AG04450 (cell line): ENCODE results near the gene SCGB1A1. TPM values are rescaled to one million over a fixed set of nuclear protein-coding genes. Genes with fewer than 3 reads are reported as not detected.

Source experiments
- CTCF ChIA-PET: fragments of 300-600, 350-600 bp; formaldehyde crosslinking; extraction: SDS; loops from one replicate; lab custom pipeline; 2022; ENCODE audit warnings: antibody characterized with exemption, inconsistent platforms; lab: Charles Lee
- POLR2A ChIA-PET: fragments of 350-600 bp; formaldehyde crosslinking; extraction: SDS; loops from one replicate; lab custom pipeline; 2021; ENCODE audit warnings: antibody characterized with exemption, inconsistent platforms; lab: Yijun Ruan, JAX
- DNase-seq: peaks from one replicate; pipeline ENCODE4 v3.0.0-alpha.2; 2011; ENCODE audit warnings: low read depth, low spot score
- H3K27ac ChIP-seq: one replicate; pipeline ENCODE4 v1.5.1; 2012; ENCODE audit warnings: low read depth, low read length, control low read depth
- H3K27me3 ChIP-seq: one replicate; pipeline ENCODE4 v1.6.0; 2012; ENCODE audit warnings: low read length; ENCODE audit not compliant: control insufficient read depth, insufficient read depth
- H3K4me3 ChIP-seq: 2 replicates; pipeline ENCODE4 v1.5.1; 2011; ENCODE audit warnings: mild to moderate bottlenecking, low read depth, low read length, control low read depth
- H3K9me3 ChIP-seq: 2 replicates; pipeline ENCODE4 v1.5.1; 2012; ENCODE audit warnings: low read length; ENCODE audit not compliant: control insufficient read depth, insufficient read depth
- CTCF ChIP-seq: IDR thresholded peaks from 2 replicates; pipeline ENCODE4 v1.5.1; 2011; ENCODE audit warnings: low read depth, low read length, control low read depth, inconsistent platforms
- polyA plus RNA-seq: library from polyadenylated mRNA; depleted of rRNA; stranded (reverse); fragments of >200 nt; gene quantifications from 2 replicates; pipeline ENCODE4 v1.2.3, GENCODE V29; 2011

SCGB1A1 gene
- polyA plus RNA-seq, 1 experiment, result not detected

DNA sequence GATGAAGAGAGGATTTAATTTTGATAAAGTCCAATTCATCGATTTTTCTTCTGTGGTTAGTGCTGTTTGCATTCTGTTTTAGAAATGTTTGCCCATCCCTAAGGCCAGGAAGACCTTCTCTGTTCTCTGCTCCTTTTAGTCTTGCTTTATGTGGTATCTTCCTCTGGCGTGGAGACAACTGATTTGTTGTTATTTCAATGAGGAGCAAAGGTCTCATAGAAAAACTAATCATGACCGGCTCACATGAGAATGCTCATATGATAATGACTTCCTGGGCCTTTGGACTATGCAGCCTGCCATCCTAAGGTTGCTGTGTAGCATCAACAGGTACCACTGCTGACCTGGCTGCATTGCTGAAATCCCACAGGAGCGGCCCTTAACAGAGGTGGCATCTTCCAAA lies 19.8 kb downstream of the SCGB1A1 start:
- ChIA-PET CTCF (interaction anchor here (0.9 kb wide), 1 partner anchor 10 kb away, joined by 3 read pairs; no protein-coding TSS in a partner anchor), POLR2A (no interaction called here)
- no peak for TF ChIP-seq CTCF
- no peaks in the 10 kb centered on the region for H3K27me3 ChIP-seq
- no peak for DNase-seq
- no peak overlapping the region for H3K4me3 ChIP-seq
- no peak overlapping the region for H3K27ac ChIP-seq
- H3K9me3 ChIP-seq, result no peaks in the 10 kb centered on the region

- CTCF ChIA-PET, result interaction anchor here (0.6 to 1.4 kb wide), 4 partner anchors 10 to 121 kb away, joined by 3 to 4 read pairs (median 3); no protein-coding TSS in a partner anchor
- Histone ChIP-seq H3K27ac (peak overlapping the region; percentile 61), H3K4me3 (no peak overlapping the region), H3K27me3 (no peaks in the 10 kb centered on the region), H3K9me3 (no peaks in the 10 kb centered on the region)
- POLR2A ChIA-PET, result interaction anchor here (0.6 kb wide), 1 partner anchor 57 kb away, joined by 6 read pairs; no protein-coding TSS in a partner anchor
- TF ChIP-seq CTCF, result peak; percentile 24
- no peak for DNase-seq
These were observed 21.2 kb downstream of the SCGB1A1 start for GRCh38 chr11:62439785-62440602.

DNA sequence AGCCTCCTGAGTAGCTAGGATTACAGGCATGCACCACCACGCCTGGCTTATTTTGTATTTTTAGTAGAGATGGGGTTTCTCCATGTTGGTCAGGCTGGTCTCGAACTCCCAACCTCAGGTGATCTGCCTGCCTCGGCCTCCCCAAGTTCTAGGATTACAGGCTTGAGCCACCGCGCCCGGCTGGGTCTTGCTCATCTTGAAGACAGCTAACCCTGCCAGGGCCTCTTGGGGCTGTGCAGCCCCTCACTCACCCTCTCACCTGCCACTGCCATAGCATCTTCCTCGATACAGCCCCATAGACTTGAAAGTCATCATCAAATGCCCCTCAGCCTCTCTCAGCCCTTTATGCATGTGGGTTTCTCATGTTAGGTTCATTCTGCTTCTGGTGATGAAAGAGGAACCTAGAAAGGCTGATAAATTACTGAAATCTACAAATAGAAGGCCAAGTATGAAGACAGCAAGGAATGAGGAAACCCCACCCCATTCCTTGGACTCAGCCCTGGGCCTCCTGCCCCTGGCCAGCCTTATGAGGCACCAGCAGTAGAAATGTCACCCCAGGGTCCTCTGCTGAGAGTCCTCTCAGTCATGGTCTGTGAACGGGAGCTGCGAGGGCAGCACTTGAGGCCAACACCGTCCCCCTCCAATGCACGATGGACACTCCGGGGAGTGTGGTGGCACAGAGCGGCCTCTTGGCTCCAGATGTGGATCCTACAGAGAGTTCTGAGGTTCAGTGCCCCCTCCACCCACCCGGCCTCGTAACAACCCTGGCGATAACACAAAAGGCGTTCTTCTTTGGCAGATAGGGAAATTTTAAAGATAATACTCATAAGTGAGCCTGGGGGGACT lies 24.8 kb downstream of the SCGB1A1 start:
- ChIA-PET POLR2A (interaction anchor here (0.8 to 1.9 kb wide), 3 partner anchors 15 to 361 kb away, joined by 3 to 9 read pairs (median 5); no protein-coding TSS in a partner anchor), CTCF (interaction anchor here (1.7 to 3.2 kb wide), 3 partner anchors 9 to 99 kb away, joined by 6 to 24 read pairs (median 21); no protein-coding TSS in a partner anchor)
- H3K27ac ChIP-seq, result peak overlapping the region; percentile 87
- peak overlapping the region; percentile 53 for H3K4me3 ChIP-seq
- H3K27me3 ChIP-seq, result no peaks in the 10 kb centered on the region
- DNase-seq, result no peak
- H3K9me3 ChIP-seq, result no peaks in the 10 kb centered on the region
- TF ChIP-seq CTCF, result no peak

DNA sequence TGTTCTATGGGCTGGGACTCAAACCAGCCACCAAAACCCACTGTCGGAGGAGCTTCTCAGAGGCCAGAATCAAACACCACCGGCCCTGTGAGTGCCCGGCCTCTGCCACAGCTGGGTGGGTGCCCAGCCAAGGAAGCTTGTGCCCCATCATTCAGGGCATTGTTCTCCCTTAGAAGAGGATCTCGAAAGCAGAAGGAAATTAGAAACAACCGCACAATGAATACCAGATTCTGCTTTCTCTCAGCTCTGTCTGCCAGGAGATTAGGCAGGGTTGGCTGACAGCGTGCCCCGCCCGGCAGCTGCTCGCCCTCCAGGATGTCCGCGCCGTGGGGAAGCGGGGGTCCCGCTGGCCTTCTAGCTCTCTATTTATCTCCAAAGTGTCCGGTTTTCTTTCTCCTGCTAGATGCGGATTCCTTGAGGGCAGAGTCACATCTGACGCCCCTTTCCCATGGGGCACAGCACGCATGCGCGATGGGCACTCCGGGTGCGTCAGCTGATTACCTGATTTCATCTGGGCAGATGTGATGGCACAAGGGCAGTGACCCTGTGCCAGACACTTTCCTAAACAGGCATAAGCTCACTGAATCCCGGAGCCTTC lies 25.5 kb downstream of the SCGB1A1 start:
- Histone ChIP-seq H3K27ac (peak overlapping the region; percentile 87), H3K4me3 (peak overlapping the region; percentile 53), H3K27me3 (no peaks in the 10 kb centered on the region), H3K9me3 (no peaks in the 10 kb centered on the region)
- DNase-seq, result peak; percentile 38
- ChIA-PET CTCF (interaction anchor here (0.6 to 3.2 kb wide), 8 partner anchors 10 to 1238 kb away, joined by 3 to 24 read pairs (median 6); partner anchors contain the start of gene MYRF), POLR2A (interaction anchor here (0.6 to 1.9 kb wide), 10 partner anchors 13 to 397 kb away, joined by 3 to 9 read pairs (median 3); partner anchors contain the start of genes AHNAK, EEF1G and SCGB1A1)
- TF ChIP-seq CTCF, result no peak
